G401 (cell line): ENCODE measurements around the gene GALNT8. TPM values are rescaled to one million over a fixed set of nuclear protein-coding genes. Genes with fewer than 3 reads are reported as not detected.

Source experiments
- DNase-seq: peaks from one replicate; pipeline ENCODE4 v3.0.0-alpha.2; 2015; ENCODE audit warnings: low spot score
- in situ Hi-C: cut with HindIII; loops from 2 replicates; pipeline ENCODE4 v1.10.0; 2016; ENCODE audit warnings: low sequenced_read_pairs, mixed read lengths
- total RNA-seq: library from RNA; depleted of rRNA; stranded (reverse); fragments of >200 nt; shearing (Covaris generic); gene quantifications from 2 replicates; pipeline ENCODE4 v1.2.3, GENCODE V29; 2014

The GALNT8 gene
- total RNA-seq, 1 experiment from 2014 or later: 0.27 TPM

DNA sequence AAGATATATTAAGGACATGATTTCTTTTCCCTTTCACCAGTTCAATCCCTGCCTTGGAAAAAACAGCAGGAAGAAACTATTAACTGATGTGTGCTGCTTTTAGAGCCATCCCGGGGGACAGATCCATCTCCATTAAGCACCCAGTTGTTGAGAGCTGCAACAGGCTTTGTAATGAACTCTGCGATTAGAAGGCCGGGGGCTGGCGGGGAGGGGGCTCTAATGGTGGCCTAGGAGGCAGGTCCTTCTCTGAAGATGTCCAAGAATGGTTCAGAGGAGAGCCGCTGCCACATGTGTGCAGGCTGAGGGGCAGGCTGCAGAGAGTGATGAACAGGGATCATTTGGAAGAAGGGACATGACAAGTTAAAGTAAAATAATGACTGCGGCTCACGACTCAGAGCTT is 67.8 kb downstream of the GALNT8 start:
- in situ Hi-C loops: no loop called here
- DNase-seq: no peak

DNA sequence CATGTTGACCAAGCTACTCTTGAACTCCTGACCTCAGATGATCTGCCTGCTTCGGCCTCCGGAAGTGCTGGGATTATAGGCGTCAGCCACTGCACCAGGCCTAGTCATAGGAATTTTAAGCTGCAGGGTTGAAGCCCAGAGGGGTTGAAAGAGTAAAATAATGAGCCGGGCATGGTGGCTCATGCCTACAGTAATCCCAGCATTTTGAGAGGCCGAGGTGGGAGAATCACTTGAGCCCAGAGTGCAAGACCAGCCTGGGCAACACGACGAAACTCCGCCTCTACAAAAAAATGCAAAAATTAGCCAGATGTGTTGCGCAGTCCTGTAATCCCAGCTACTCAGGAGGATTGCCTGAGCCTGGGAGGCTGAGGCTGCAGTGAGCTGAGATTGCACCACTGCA is 69.6 kb downstream of the GALNT8 start:
- in situ Hi-C loops: no loop called here
- DNase-seq: no peak

DNA sequence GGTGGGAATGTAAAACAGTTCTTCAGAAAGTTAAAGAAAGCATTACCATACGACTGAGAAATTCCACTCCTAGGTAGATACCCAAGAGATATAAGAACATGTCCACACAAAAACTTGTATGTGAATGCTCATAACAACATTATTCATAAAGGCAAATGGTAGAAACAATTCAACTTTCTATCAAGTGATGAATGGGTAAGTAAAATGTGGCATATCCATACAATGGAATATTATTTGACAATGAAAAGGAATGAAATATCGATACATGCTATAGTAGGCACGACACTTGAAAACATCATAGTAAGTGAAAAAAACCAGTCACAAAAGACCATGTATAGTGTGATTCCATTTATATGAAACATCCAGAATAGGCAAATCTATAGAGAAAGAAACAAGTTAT is 71.3 kb downstream of the GALNT8 start:
- DNase-seq: no peak
- in situ Hi-C loops: no loop called here

DNA sequence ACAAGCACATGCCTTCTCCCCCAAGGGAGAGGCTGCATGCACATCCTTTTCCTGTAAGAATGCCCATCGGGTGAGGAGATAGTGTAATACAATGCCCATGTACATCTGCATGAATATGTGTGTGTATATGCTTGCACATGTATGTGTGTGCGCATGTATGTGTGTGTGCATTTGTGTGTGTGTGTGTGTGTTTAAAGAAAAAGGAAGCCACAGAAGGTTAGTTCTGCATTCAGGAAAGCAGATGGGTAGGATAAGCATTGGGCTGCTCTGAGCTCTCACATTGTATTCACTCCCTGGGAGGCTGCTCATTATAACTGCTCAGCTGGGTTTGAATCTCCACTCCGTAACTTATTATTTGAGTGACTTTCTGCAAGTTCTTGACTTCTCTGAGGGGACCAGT is 74.3 kb downstream of the GALNT8 start:
- in situ Hi-C loops: no loop called here
- no peak for DNase-seq

DNA sequence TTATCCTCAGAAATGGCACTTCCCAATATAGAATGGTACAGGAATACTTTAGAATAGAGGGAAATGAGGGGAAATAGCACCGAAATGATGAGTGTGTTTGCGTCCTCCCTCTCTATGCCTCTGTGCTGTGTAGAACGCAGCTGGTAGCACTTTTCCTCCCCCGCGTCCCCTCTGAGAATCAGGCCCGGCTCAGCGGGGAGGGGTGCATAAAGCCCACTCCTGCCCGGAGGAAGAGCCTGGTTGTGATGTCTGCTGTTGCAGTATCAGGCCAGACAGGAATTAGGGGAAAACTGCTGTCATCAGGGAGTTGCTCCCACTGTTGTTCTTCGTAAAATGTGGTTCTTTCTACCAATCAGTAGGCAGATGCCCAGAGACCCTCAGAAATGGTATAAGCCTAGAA is 76.0 kb downstream of the GALNT8 start:
- DNase-seq: no peak
- in situ Hi-C loops: no loop called here

DNA sequence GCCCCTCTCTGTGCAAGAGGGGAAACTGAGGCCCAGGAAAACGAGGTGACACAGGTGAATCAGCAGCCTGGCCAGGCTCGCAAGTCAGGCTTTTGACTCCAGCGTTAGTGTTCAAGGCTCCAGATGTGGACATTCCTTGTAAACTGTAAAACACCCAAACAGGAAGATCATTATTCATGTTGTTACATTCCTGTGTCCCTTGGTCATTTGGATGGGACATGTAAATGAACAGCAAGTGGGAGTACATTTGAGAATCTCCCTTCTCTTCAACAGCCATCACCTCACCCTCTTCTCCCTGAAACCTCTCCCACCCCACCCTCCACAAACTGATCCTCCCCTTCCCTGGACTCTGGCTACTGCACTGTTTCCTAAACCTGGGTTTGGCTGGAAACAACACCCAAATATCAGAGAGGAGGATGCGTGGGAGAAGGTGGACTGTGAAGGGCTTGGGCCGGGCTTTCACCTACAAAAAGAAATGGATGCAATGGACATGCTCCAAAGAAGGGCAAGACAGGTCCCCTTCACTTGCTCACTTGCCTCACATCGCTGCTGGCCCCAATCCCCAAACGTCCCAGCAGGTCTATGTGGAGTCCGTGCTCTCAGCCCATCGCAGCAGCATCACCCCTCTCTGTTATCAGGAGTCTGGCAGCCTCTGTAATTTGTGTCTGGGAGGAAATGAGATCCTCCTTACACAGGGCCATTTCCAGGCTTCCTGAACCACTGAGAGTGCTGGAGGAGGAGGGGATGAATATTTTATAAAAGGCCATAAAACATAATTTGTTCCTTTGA is 76.7 kb downstream of the GALNT8 start:
- DNase-seq: no peak
- in situ Hi-C loops: no loop called here

DNA sequence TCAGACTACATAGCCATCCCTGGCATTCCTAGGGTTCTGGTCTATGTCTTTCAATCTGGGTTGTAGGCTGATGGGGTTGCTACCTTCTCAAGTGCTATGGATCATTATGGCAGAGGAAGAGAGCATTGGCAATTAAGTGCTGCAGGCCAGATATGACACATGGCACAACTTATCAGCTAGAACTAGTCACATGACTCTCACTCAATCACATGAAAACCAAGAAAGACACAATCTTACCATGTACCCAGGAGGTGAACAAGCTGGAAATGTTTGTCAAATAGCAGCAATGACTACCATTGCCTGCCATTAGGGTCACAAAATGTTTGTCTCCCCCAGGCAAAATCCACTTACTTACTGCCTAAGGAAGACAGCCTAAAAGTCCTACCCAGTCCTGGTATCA is 80.4 kb downstream of the GALNT8 start:
- in situ Hi-C loops: no loop called here
- DNase-seq: no peak

DNA sequence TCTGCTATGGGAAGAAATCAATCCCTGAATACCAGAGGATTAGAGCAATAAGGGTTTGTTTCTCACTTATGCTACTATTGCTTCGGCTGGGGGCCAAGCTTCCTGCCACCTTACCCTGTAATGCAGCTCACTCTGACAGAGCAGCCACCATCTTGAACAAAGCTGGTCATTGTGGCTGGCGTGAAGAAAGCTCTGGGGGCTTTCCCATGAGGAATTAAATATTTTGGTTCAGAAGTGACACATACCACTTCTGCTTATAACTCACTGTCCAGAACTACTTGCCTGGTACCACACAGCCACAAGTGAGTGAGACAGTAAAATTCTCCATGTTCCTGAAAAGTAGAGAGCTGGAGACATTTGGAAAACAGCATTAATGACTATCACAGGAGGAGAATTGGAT is 82.6 kb downstream of the GALNT8 start:
- DNase-seq: no peak
- in situ Hi-C loops: no loop called here

DNA sequence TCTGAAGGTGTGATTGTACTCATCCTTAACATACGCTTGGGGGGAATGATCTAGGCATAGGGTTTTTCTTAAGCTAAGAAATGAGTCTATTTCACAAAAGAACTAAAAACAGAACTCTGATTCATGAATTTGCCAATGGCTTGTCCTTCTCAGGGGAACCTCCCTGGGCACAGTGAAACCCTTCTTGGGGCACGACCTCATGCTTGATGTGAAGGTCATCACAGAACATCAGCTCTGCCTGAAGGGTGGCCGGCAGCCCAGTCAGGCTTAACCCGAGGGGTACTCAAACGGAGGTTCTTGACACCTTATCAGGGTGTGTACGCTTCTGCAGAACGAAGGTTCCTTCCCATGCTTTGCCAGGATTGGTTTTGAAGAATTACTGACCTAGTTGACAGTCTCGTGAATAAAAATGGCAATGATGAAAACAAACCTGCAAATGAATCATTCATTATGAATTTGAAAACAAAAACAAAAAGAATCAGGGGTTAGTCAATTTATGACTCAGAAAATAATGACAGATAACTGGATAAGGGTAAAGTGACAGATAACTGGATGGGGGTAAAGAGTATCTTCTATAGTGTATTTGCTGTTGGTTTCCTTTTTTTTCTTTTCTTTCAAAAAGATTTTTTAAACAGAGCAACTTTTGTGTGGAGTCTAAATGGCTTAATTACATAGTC is 86.4 kb downstream of the GALNT8 start:
- DNase-seq: no peak
- in situ Hi-C loops: no loop called here

DNA sequence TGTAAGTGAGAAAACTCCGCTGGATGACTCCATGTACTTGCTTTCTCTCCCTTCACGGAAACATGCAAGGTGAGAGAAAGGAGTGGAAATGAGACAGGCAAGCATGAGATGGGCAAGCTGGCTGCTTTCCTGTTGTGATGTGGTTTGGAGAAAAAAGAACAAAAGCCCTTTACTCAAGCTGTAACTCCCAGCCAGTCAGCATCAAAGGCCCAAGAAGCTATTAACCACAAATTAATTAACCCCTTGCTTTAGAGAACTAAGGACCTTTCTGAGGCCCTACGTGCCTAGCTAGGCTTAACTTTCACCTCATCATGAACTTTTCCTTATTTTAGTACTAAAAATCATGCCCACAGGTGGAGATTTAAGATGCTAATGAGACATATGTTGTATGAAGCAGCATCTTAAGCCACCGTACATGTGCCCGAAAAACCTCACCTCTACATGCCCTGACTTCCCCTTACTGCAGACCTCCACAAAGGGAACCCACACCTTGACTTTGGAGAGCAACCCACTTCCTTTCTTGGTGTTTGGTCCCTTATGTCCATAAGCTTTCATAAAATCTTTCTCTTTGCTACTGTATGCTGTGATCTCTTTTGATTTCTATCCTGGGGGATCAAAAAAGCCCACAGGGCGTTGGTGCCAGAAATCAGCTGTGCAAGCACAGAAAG is 87.0 kb downstream of the GALNT8 start:
- in situ Hi-C loops: no loop called here
- no peak for DNase-seq

DNA sequence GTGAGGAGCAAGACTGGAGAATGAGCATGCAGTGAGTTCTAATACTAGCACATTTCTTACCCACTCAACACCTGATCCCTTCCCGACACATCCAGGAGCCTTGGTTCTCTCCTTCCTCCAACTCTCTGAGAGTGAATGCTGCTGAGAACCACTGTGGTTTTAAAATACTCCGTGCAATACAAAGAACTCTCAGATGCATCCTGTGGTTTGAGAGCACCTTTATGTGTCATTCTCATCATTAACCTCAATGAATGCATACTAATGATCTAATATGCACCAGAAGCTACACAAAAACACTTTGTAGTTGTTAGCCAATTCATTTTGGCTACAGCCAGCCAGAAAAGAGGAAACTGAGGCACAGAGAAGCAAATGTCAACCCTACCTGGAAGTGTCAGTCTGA is 87.6 kb downstream of the GALNT8 start:
- no peak for DNase-seq
- in situ Hi-C loops: no loop called here

DNA sequence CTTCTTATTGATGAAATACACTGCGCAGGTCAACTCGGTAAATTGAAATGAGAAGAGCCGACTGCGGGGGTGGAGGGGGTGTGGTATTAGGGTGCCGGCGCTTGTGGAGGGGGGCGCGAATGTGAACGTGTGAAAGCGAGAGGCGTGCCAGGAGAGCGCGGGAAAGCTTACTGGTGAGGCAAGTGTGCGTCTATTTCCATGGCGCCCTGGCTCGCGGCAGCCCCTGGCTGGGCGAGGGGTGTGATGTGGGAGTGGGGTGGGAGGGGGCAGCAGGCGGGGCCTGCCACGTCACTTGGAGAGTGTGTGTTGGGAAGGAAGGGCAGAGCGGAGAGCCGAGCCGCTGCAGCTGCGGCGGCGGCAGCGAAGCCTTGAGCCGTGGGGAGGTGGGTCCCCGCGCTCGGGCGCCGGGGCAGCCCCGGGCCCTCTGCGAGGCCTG is 88.8 kb downstream of the GALNT8 start:
- in situ Hi-C loops: no loop called here
- DNase-seq: no peak

DNA sequence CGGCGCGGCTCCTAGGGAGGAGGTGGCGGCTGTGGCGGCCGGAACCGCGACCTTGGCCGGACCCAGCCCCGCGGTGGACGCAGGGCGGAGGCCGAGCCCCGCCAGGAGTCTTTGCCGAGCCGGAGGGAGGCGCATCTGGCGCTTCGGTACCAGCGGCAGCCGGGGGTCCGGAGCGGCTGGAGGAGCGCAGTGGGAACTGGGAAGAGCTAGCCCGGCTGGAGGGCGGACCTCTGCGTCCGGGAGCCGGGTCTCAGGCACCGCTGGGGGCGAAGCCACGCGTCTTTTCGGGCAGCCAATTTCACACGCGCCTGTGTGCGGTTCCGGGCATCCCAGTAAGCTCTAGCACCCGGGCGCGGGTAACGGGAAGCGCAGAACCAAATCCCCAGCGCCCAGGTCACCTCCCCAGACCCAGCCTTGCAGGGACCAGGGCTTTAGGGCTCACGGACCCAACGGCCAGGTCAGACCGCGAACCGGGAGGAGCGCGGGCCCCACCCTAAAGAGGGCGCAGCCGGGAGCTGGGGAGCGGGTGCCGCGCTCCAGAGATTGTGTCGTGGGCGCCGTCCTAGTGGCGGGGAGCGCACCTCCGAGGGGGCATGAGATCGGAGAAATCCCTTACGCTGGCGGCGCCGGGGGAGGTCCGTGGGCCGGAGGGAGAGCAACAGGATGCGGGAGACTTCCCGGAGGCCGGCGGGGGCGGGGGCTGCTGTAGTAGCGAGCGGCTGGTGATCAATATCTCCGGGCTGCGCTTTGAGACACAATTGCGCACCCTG is 89.4 kb downstream of the GALNT8 start:
- DNase-seq: no peak
- in situ Hi-C loops: no loop called here

DNA sequence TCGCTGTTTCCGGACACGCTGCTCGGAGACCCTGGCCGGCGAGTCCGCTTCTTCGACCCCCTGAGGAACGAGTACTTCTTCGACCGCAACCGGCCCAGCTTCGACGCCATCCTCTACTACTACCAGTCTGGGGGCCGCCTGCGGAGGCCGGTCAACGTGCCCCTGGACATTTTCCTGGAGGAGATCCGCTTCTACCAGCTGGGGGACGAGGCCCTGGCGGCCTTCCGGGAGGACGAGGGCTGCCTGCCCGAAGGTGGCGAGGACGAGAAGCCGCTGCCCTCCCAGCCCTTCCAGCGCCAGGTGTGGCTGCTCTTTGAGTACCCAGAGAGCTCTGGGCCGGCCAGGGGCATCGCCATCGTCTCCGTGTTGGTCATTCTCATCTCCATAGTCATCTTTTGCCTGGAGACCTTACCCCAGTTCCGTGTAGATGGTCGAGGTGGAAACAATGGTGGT is 90.0 kb downstream of the GALNT8 start:
- in situ Hi-C loops: no loop called here

DNA sequence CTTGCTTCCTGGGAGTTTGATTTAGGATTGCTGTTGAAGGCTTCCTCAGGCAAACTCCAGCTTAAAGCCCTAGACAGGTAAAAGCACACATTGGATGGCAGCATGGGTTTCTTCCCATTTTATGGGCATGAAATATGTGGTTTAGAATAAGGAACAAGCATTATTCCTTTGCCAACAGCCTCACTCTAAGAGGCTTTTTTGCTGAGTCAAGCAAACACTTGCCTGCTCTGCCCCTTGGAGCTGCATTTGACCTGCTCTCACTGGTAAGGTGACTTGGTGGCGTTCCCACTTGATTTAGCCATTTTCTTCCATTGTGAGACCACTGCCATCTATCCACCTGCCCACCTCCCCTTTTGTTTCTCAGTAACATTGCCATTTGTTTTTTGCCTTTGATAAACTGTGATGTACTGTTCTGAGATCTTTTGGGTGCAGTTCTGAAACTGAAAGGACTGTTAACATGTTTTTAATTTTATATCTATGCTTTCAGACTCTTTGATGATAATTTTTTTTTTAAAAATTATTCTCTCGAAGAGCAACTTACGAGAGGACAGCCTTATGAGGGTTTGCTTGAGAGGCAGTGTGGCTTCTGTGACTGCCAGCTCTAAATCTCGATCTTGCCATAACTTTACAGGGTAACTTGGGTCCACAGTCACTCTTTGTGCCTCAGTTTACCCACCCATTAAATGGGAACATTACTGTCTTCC is 92.6 kb downstream of the GALNT8 start:
- DNase-seq: no peak
- in situ Hi-C loops: no loop called here

More for the DNA sequence above, 90.0 kb downstream of the GALNT8 start:
- DNase-seq: no peak

DNA sequence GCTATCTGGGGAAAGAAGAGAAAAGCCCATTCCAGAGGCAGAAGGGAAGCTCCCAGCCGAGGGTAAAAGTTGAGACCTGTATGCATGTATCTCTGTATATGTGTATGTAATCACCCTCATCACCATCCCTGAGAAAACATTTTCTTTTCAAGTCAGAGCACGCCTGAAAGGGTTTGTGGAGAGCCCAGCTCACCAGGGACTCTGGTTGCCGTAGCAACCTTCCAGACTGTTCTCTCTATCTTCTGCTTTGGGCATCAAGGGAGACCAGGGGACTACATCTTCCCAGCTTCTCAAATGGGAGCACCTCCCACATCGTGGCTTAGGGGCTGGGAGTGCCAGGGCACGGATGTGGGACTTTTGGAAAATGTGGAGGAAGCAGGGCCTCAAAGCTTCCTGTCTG is 93.5 kb downstream of the GALNT8 start:
- no peak for DNase-seq
- in situ Hi-C loops: no loop called here

DNA sequence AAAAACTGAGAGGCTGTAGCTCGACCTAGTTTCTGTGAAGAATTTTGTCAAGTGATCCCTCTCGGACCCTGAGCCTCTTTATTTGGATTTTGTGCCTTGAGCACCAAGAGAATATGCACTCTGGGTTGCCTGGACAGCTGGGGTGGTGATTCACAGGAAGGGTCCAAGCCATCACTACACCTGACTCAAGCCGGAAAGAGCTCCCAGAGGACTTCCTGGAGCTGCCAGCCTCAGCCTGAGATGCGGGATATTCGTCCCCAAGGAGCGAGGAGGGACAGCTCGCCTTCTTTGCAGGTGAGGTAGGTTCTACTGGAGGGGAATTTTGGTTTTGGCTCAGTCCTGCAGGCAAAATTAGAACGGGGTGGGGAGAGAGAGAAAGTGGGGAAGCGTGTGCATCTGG is 94.3 kb downstream of the GALNT8 start:
- in situ Hi-C loops: no loop called here
- no peak for DNase-seq

DNA sequence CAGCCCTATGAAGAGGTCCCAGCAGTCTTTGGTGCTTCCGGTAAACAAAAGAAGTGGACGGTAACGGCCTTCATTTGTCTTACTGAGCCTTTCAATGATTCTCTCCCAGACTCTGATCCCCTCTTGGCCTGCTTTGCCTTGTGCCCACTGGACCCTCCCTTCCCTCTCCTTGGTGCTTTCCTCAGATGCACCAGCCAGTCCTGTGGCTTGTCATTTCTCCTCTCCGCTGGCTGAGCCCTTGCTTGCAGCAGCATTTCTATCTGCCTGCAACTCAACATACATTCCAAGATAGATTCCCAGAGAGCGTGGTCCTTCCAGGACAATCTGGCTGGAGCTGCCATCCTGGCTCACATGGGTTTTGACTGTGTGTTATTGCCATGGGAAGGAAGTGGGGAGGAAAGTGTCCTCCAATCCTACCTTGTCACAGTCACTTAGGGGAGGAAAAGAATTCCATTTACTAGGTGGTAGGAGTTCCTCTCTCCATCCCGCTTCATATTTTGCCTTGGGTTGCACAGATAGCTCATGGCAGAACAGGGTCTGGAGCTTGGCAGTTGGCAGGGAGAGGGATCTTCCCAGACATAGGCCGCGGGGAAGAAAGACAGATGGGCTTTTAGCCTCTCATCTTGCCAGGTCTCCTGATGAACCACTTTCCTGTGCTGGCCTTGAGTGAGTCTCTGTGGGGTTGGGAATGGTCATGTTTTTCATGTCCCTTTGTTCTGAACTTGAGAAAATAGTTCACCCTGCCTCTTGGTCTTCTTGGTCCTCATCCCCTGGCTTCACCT is 96.7 kb downstream of the GALNT8 start:
- in situ Hi-C loops: no loop called here
- peak; percentile 78 for DNase-seq
